A549 treated with Mapracorat at 1 μM for 4 hours (cell line): ENCODE data around the gene PCDHB15. TPM values are rescaled to one million over a fixed set of nuclear protein-coding genes. Genes with fewer than 3 reads are reported as not detected.

Source experiments
- total RNA-seq: library from RNA; stranded (reverse); fragments of 200-300 nt; extraction: Qiagen RNA extraction; gene quantifications from 5 replicates; pipeline ENCODE4 v1.2.3, GENCODE V29; 2022

PCDHB15 gene
- 0.06 to 0.11 TPM (median 0.10 TPM) in 3 of 5 replicates, not detected in the others for total RNA-seq

GRCh38 chr5:141245250-141245717 lies at the start of gene PCDHB15:
Gene PCDHB15, plus strand, starts transcription at chr5:141245395. Its CDS starts 184 bp downstream, at chr5:141245579.

DNA sequence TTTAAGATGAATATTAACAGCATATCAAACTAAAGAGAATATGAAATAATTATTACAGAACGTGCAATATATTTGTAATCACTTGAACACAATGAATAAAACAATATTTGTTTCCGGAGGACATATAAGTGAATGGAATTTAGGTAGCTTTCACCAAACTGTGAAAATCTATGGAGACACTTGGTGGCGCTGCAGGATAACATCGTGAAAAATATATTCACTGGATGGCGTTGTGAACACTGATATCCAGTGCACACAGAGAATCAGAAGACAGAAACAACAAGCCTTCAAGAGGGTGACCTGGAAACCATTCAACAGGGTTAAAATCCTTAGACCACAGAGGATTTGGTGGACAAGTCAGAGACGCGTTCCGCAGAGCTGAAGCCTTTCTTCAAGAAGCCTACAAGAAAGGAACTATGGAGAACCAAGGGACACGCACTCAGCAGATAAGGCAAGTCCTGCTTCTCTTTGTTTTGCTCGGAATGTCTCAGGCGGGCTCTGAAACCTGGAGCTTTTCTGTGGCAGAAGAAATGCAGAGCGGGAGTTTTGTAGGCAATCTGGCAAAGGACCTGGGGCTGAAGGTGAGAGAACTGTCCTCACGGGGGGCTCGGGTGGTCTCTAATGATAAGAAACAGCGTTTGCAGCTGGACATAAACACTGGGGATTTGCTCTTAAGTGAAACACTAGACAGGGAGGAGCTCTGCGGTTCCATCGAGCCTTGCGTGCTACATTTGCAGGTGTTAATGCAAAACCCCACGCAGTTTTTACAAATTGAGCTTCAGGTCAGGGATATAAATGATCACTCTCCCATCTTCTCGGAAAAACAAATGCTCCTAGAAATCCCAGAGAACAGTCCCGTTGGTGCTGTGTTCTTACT lies 45.6 kb upstream of the PCDHB15 start, which contains the start of gene PCDHB11:
Gene PCDHB11 (plus strand): TSS at position 269 of the 877 bp plus-strand sequence. CDS start 148 bp downstream, at position 417.

DNA sequence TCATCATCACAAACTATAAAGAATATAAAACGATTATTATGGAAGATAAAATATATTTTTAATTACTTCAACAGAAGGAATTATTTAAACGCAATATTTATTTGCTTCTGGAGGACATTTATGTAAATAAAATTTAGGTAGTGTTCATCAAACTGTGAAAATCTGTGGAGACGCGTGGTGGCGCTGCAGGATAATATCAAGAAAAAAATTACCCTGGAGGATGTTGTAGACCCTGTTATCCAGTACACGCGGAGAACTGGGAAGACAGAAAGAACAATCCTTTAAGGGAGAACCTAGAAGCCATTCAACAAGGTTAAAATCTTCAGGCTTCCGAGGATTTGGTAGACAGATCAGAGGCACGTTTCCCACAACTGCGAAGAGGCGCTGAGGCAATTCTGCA lies 36.7 kb upstream of the PCDHB15 start, which contains the start of gene PCDHB12:
Gene PCDHB12 (plus strand): TSS at position 242 of the 400 bp plus-strand sequence. CDS start 189 bp downstream, outside the sequence.

GRCh38 chr5:141213656-141214339 lies 31.4 kb upstream of the PCDHB15 start, which contains the start of gene PCDHB13:
Gene PCDHB13, plus strand, starts transcription at chr5:141213919. Its CDS starts 205 bp downstream, at chr5:141214124.

DNA sequence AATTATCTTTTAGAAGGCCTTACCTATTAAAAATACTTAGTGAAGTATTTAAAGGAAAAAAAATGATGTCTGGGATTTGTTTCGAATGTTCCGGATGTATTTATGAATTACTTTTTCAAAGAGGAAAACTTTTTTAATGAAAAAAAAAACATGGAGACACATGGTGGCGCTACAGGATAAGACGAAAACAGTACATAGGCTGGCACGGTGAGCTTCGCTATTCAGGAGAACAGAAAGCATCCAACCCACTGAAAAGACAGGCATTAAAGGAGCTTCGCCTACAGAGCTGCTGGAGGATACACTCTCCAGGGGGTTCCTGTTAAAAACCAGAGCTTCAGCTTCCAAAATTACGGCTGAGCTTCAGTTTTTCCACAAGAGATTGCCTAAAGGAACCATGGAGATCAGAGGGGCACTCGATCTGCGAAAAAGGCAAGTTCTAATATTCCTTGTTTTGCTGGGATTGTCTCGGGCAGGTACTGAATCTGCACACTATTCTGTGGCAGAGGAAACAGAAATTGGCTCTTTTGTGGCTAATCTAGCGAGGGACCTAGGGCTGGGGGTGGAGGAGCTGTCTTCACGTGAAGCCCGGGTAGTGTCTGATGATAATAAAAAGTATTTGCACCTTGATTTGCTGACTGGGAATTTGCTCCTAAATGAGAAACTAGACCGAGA lies 21.9 kb upstream of the PCDHB15 start, which contains the start of gene PCDHB14:
Gene PCDHB14 (plus strand): TSS at position 232 of the 672 bp plus-strand sequence. CDS start 163 bp downstream, at position 395.

Other genes with a start within 250 kb of the PCDHB15 start
- gene PCDHB1, start 194.0 kb upstream of the PCDHB15 start, total RNA-seq = not detected in 5 replicates
- gene PCDHB2, start 150.8 kb upstream of the PCDHB15 start, total RNA-seq = 3.3 to 13.0 TPM (median 3.7 TPM) in 5 replicates
- gene PCDHB3, start 144.9 kb upstream of the PCDHB15 start, total RNA-seq = 8.7 TPM in 1 of 5 replicates, not detected in the others
- 0.07 to 0.13 TPM (median 0.09 TPM) in 4 of 5 replicates, not detected in the other for gene PCDHB4, start 123.6 kb upstream of the PCDHB15 start, total RNA-seq
- gene PCDHB5, start 110.2 kb upstream of the PCDHB15 start, total RNA-seq = 1.2 to 1.6 TPM (median 1.3 TPM) in 5 replicates
- 0.79 to 1.1 TPM (median 0.90 TPM) in 5 replicates for gene PCDHB6, start 95.3 kb upstream of the PCDHB15 start, total RNA-seq
- gene PCDHB7, start 72.8 kb upstream of the PCDHB15 start, total RNA-seq = 0.05 TPM in 1 of 5 replicates, not detected in the others
- gene PCDHB8, start 67.6 kb upstream of the PCDHB15 start, total RNA-seq = 0.19 to 0.42 TPM (median 0.22 TPM) in 5 replicates
- gene PCDHB16, start 63.0 kb upstream of the PCDHB15 start, total RNA-seq = 0.05 to 0.08 TPM (median 0.05 TPM) in 4 of 5 replicates, not detected in the other
- 0.03 to 0.26 TPM (median 0.05 TPM) in 3 of 5 replicates, not detected in the others for gene PCDHB9, start 58.2 kb upstream of the PCDHB15 start, total RNA-seq
- gene PCDHB10, start 53.0 kb upstream of the PCDHB15 start, total RNA-seq = not detected in 5 replicates
- gene PCDHB11, start 45.8 kb upstream of the PCDHB15 start, total RNA-seq = 0.05 to 0.08 TPM (median 0.08 TPM) in 4 of 5 replicates, not detected in the other
- 0.06 TPM in 1 of 5 replicates, not detected in the others for gene PCDHB12, start 36.7 kb upstream of the PCDHB15 start, total RNA-seq
- 0.04 to 0.12 TPM (median 0.05 TPM) in 5 replicates for gene PCDHB13, start 31.5 kb upstream of the PCDHB15 start, total RNA-seq
- gene PCDHB14, start 22.1 kb upstream of the PCDHB15 start, total RNA-seq = 0.05 to 0.21 TPM (median 0.14 TPM) in 5 replicates
- not detected in 5 replicates for gene SLC25A2, start 58.7 kb downstream of the PCDHB15 start, total RNA-seq
- 60.0 to 73.5 TPM (median 68.7 TPM) in 5 replicates for gene TAF7, start 75.4 kb downstream of the PCDHB15 start, total RNA-seq
- gene PCDHGA1, start 85.1 kb downstream of the PCDHB15 start, total RNA-seq = 0.24 to 0.29 TPM (median 0.26 TPM) in 5 replicates
- gene PCDHGA2, start 93.4 kb downstream of the PCDHB15 start, total RNA-seq = 0.42 to 0.91 TPM (median 0.68 TPM) in 5 replicates
- gene PCDHGA3, start 98.4 kb downstream of the PCDHB15 start, total RNA-seq = not detected in 5 replicates
- 1.3 to 2.0 TPM (median 1.9 TPM) in 5 replicates for gene PCDHGB1, start 104.7 kb downstream of the PCDHB15 start, total RNA-seq
- 0.07 to 0.22 TPM (median 0.12 TPM) in 5 replicates for gene PCDHGA4, start 109.6 kb downstream of the PCDHB15 start, total RNA-seq
- gene PCDHGB2, start 114.6 kb downstream of the PCDHB15 start, total RNA-seq = 0.06 to 0.11 TPM (median 0.07 TPM) in 4 of 5 replicates, not detected in the other
- gene PCDHGA5, start 118.8 kb downstream of the PCDHB15 start, total RNA-seq = 0.09 to 0.17 TPM (median 0.14 TPM) in 5 replicates
- 0.10 to 0.31 TPM (median 0.21 TPM) in 5 replicates for gene PCDHGB3, start 124.8 kb downstream of the PCDHB15 start, total RNA-seq
- 0.13 to 0.27 TPM (median 0.21 TPM) in 5 replicates for gene PCDHGA6, start 128.5 kb downstream of the PCDHB15 start, total RNA-seq
- 0.69 to 1.1 TPM (median 0.90 TPM) in 5 replicates for gene PCDHGA7, start 137.3 kb downstream of the PCDHB15 start, total RNA-seq
- gene PCDHGB4, start 142.3 kb downstream of the PCDHB15 start, total RNA-seq = 0.55 to 1.0 TPM (median 0.97 TPM) in 5 replicates
- 0.02 to 0.06 TPM (median 0.06 TPM) in 3 of 5 replicates, not detected in the others for gene PCDHGA8, start 147.2 kb downstream of the PCDHB15 start, total RNA-seq
- 1.6 to 2.6 TPM (median 2.2 TPM) in 5 replicates for gene PCDHGB5, start 152.6 kb downstream of the PCDHB15 start, total RNA-seq
- gene PCDHGA9, start 157.4 kb downstream of the PCDHB15 start, total RNA-seq = 0.06 to 0.08 TPM (median 0.06 TPM) in 3 of 5 replicates, not detected in the others
- 0.08 to 0.13 TPM (median 0.12 TPM) in 5 replicates for gene PCDHGB6, start 162.6 kb downstream of the PCDHB15 start, total RNA-seq
- 0.02 to 0.03 TPM in 2 of 5 replicates, not detected in the others for gene PCDHGA10, start 167.6 kb downstream of the PCDHB15 start, total RNA-seq
- gene PCDHGB7, start 172.3 kb downstream of the PCDHB15 start, total RNA-seq = 0.05 to 0.10 TPM (median 0.07 TPM) in 3 of 5 replicates, not detected in the others
- gene PCDHGA11, start 175.7 kb downstream of the PCDHB15 start, total RNA-seq = 0.04 to 0.06 TPM (median 0.05 TPM) in 3 of 5 replicates, not detected in the others
- gene PCDHGA12, start 185.1 kb downstream of the PCDHB15 start, total RNA-seq = 0.02 TPM in 1 of 5 replicates, not detected in the others
- gene PCDHGC3, start 230.6 kb downstream of the PCDHB15 start, total RNA-seq = 5.1 to 6.3 TPM (median 5.9 TPM) in 5 replicates
- gene PCDHGC4, start 239.6 kb downstream of the PCDHB15 start, total RNA-seq = not detected in 5 replicates
- gene PCDHGC5, start 243.7 kb downstream of the PCDHB15 start, total RNA-seq = not detected in 5 replicates